GM18508 (cell line): ENCODE measurements around the gene COL20A1.

Experiments used
- ATAC-seq: cut with Tn5 transposase; IDR thresholded peaks from one replicate; pipeline ENCODE4 v1.9.1; 2021; ENCODE audit warnings: moderate number of reproducible peaks; ENCODE audit not compliant: insufficient read depth, unreplicated experiment

COL20A1 gene

GRCh38 chr20:63383556-63383955 is 90.6 kb downstream of the COL20A1 start:
- ATAC-seq: no peak

DNA sequence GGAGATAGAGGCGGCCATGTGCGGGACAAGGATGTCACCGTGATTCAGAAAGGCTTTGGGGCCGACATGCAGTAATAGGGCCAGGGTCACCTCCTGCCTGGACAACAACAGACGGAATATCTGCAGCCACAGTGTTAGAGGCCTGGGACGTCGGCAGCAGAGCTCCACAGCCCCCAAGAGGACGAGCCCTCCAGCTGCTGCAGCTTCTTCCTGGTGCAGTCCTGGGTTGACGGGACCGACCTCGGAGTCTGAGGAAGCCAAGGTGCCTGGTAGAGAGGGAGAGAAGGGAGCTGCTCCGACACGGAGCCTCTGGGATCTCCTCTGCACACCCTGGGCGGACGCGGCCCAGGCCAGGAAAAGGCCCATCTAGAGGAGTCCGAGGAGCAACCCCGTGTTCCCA is 91.3 kb downstream of the COL20A1 start:
- no peak for ATAC-seq
